A549 (cell line): ENCODE measurements around the gene USP6NL.

Source experiments
- POLR2AphosphoS2 ChIP-seq: conservative IDR thresholded peaks from 2 replicates; pipeline ENCODE4 v1.6.1; 2012; ENCODE audit warnings: low read length, improper control_type of control experiment, inconsistent platforms
- SMC3 ChIP-seq: fragments of >200 bp; sonication (Bioruptor Twin); formaldehyde crosslinking; IDR thresholded peaks from 3 replicates; pipeline ENCODE4 v1.6.1; 2018; ENCODE audit warnings: inconsistent platforms
- TF ChIP-seq, protein P1 (sequence below): fragments of >200 bp; sonication (Bioruptor Twin); formaldehyde crosslinking; IDR thresholded peaks from 3 replicates; pipeline ENCODE4 v1.5.1; 2016
- TF ChIP-seq, protein P2 (sequence below): fragments of 200-600 bp; sonication (generic); IDR thresholded peaks from 2 replicates; pipeline ENCODE4 v1.6.1; 2016; ENCODE audit warnings: antibody characterized with exemption, mild to moderate bottlenecking, moderate library complexity

DNA sequence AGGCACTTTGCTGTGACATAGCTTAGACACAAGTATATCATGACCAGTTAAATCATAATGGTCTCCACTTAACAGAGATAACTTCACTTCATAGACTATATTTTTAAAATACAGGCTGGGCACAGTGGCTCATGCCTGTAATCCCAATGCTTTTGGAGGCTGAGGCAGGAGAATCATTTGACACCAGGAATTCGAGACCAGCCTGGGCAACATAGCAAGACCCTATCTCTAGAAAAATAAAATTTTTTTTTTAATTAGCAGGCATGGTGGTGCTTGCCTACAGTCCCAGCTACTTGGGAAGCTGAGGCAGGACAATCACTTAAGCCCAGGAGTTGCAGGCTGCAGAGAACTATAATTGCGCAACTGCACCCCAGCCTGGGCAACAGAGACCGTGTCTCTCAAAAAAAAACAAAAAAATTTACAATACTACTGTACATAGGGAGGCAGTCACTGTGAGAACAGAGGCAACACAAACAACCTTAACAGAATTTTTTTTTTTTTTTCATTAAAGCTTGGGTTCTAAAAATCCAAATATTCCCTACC lies 105.1 kb downstream of the USP6NL start:
- TF ChIP-seq, protein P1, sequence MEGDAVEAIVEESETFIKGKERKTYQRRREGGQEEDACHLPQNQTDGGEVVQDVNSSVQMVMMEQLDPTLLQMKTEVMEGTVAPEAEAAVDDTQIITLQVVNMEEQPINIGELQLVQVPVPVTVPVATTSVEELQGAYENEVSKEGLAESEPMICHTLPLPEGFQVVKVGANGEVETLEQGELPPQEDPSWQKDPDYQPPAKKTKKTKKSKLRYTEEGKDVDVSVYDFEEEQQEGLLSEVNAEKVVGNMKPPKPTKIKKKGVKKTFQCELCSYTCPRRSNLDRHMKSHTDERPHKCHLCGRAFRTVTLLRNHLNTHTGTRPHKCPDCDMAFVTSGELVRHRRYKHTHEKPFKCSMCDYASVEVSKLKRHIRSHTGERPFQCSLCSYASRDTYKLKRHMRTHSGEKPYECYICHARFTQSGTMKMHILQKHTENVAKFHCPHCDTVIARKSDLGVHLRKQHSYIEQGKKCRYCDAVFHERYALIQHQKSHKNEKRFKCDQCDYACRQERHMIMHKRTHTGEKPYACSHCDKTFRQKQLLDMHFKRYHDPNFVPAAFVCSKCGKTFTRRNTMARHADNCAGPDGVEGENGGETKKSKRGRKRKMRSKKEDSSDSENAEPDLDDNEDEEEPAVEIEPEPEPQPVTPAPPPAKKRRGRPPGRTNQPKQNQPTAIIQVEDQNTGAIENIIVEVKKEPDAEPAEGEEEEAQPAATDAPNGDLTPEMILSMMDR = no peak
- TF ChIP-seq SMC3 = no peak
- TF ChIP-seq, protein P2, sequence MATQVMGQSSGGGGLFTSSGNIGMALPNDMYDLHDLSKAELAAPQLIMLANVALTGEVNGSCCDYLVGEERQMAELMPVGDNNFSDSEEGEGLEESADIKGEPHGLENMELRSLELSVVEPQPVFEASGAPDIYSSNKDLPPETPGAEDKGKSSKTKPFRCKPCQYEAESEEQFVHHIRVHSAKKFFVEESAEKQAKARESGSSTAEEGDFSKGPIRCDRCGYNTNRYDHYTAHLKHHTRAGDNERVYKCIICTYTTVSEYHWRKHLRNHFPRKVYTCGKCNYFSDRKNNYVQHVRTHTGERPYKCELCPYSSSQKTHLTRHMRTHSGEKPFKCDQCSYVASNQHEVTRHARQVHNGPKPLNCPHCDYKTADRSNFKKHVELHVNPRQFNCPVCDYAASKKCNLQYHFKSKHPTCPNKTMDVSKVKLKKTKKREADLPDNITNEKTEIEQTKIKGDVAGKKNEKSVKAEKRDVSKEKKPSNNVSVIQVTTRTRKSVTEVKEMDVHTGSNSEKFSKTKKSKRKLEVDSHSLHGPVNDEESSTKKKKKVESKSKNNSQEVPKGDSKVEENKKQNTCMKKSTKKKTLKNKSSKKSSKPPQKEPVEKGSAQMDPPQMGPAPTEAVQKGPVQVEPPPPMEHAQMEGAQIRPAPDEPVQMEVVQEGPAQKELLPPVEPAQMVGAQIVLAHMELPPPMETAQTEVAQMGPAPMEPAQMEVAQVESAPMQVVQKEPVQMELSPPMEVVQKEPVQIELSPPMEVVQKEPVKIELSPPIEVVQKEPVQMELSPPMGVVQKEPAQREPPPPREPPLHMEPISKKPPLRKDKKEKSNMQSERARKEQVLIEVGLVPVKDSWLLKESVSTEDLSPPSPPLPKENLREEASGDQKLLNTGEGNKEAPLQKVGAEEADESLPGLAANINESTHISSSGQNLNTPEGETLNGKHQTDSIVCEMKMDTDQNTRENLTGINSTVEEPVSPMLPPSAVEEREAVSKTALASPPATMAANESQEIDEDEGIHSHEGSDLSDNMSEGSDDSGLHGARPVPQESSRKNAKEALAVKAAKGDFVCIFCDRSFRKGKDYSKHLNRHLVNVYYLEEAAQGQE = no peak
- TF ChIP-seq POLR2AphosphoS2 = no peak
